Calu3 (cell line): ENCODE measurements around the gene PDILT. TPM values are rescaled to one million over a fixed set of nuclear protein-coding genes. Genes with fewer than 3 reads are reported as not detected.
"Not testable (repeated sequence)": the region's sequence is repeated elsewhere in the genome, so short reads cannot be mapped to it uniquely, and the experiment has no call there.

Experiments used
- BruUV-seq: library from RNA; stranded (reverse); fragments of 400-500 nt; replicated peaks from 2 replicates; lab custom pipeline; 2021; lab: Mats Ljungman, UMichigan
- CTCF ChIA-PET: fragments of 300-600 bp; sonication (Branson Sonifier 250); formaldehyde crosslinking; loops from one replicate; lab custom pipeline; 2022; ENCODE audit warnings: antibody characterized with exemption; lab: Charles Lee
- DNase-seq: peaks from one replicate; pipeline ENCODE4 v3.0.0; 2022
- H3K27ac Mint-ChIP-seq: one replicate; pipeline ENCODE4 v1.8.0; 2022; ENCODE audit warnings: mixed read lengths; ENCODE audit not compliant: unreplicated experiment
- H3K27me3 Mint-ChIP-seq: one replicate; pipeline ENCODE4 v1.8.0; 2022; ENCODE audit warnings: mixed read lengths; ENCODE audit not compliant: unreplicated experiment
- H3K36me3 Mint-ChIP-seq: one replicate; pipeline ENCODE4 v1.8.0; 2022; ENCODE audit warnings: mild to moderate bottlenecking, moderate library complexity, mixed read lengths; ENCODE audit not compliant: insufficient read depth, unreplicated experiment
- H3K4me1 Mint-ChIP-seq: one replicate; pipeline ENCODE4 v1.8.0; 2022; ENCODE audit warnings: mild to moderate bottlenecking, low read depth, mixed read lengths; ENCODE audit not compliant: unreplicated experiment
- H3K4me3 Mint-ChIP-seq: one replicate; pipeline ENCODE4 v1.8.0; 2022; ENCODE audit warnings: mild to moderate bottlenecking, low read depth, moderate library complexity, mixed read lengths; ENCODE audit not compliant: unreplicated experiment
- H3K9me3 Mint-ChIP-seq: one replicate; pipeline ENCODE4 v1.8.0; 2022; ENCODE audit warnings: low read depth, mixed read lengths; ENCODE audit not compliant: unreplicated experiment
- CTCF ChIP-seq: fragments of 200-600 bp; IDR thresholded peaks from one replicate; pipeline ENCODE4 v1.8.0; 2022; ENCODE audit warnings: antibody characterized with exemption; ENCODE audit not compliant: unreplicated experiment
- intact Hi-C: fragments of 100-400 bp; cut with micrococcal nuclease; formaldehyde crosslinking; loops from one replicate; pipeline ENCODE4 v1.10.0; 2022; ENCODE audit not compliant: unreplicated experiment
- total RNA-seq: library from RNA; stranded (reverse); gene quantifications from 2 replicates; pipeline ENCODE4 v1.2.3, GENCODE V29; 2022

The PDILT gene
- total RNA-seq, 1 experiment from 2014 or later: not detected

GRCh38 chr16:20441191-20441590 is 36.7 kb upstream of the PDILT start:
- CTCF ChIA-PET: interaction anchor here (0.6 kb wide), 2 partner anchors 20 to 667 kb away, joined by 3 to 4 read pairs; no protein-coding TSS in a partner anchor
- Mint-ChIP-seq H3K4me1 (no peaks in the 10 kb centered on the region), H3K4me3 (no peak overlapping the region), H3K9me3 (no peaks in the 10 kb centered on the region), H3K36me3 (no peaks in the 10 kb centered on the region), H3K27ac (no peak overlapping the region), H3K27me3 (peaks cover 6% of the 10 kb centered on the region)
- TF ChIP-seq CTCF: no peak
- intact Hi-C loops: no loop called here
- no peak for DNase-seq
- BruUV-seq: no TSS peak

- H3K9me3 Mint-ChIP-seq, H3K36me3 Mint-ChIP-seq, H3K4me3 Mint-ChIP-seq, DNase-seq, H3K4me1 Mint-ChIP-seq, H3K27me3 Mint-ChIP-seq, H3K27ac Mint-ChIP-seq, BruUV-seq, intact Hi-C loops: not testable (repeated sequence)
- CTCF ChIA-PET: interaction anchor here (0.6 kb wide), 1 partner anchor 20 kb away, joined by 4 read pairs; no protein-coding TSS in a partner anchor
These were observed 36.2 kb upstream of the PDILT start for GRCh38 chr16:20440731-20441130.

GRCh38 chr16:20439820-20440231 is 35.3 kb upstream of the PDILT start:
- intact Hi-C loops, H3K27ac Mint-ChIP-seq, H3K27me3 Mint-ChIP-seq, DNase-seq, H3K4me1 Mint-ChIP-seq, CTCF ChIA-PET, H3K36me3 Mint-ChIP-seq, H3K9me3 Mint-ChIP-seq, H3K4me3 Mint-ChIP-seq, BruUV-seq: not testable (repeated sequence)

- DNase-seq, CTCF ChIA-PET, intact Hi-C loops, H3K4me1 Mint-ChIP-seq, H3K9me3 Mint-ChIP-seq, BruUV-seq, H3K27me3 Mint-ChIP-seq, H3K36me3 Mint-ChIP-seq, H3K27ac Mint-ChIP-seq, H3K4me3 Mint-ChIP-seq: not testable (repeated sequence)
These were observed 34.4 kb upstream of the PDILT start for GRCh38 chr16:20438950-20439349.

GRCh38 chr16:20430948-20431347 is 26.4 kb upstream of the PDILT start:
- Mint-ChIP-seq H3K36me3 (no peaks in the 10 kb centered on the region), H3K27ac (no peak overlapping the region), H3K4me3 (no peak overlapping the region), H3K9me3 (no peaks in the 10 kb centered on the region), H3K27me3 (peaks cover 36% of the 10 kb centered on the region), H3K4me1 (no peaks in the 10 kb centered on the region)
- DNase-seq: no peak
- BruUV-seq: no TSS peak
- no peak for TF ChIP-seq CTCF
- intact Hi-C loops: no loop called here
- CTCF ChIA-PET: no interaction called here

- intact Hi-C loops, DNase-seq, BruUV-seq, H3K27ac Mint-ChIP-seq, H3K9me3 Mint-ChIP-seq, H3K36me3 Mint-ChIP-seq, H3K4me1 Mint-ChIP-seq, H3K4me3 Mint-ChIP-seq, CTCF ChIA-PET: not testable (repeated sequence)
- peaks cover 36% of the 10 kb centered on the region for H3K27me3 Mint-ChIP-seq
These were observed 25.9 kb upstream of the PDILT start for GRCh38 chr16:20430480-20430879.

- intact Hi-C loops: loop anchor here (10.0 kb wide), 1 partner anchor 165 kb away; no protein-coding TSS in a partner anchor
- peaks cover 39% of the 10 kb centered on the region for H3K27me3 Mint-ChIP-seq
- H3K4me1 Mint-ChIP-seq, H3K4me3 Mint-ChIP-seq, DNase-seq, BruUV-seq, H3K27ac Mint-ChIP-seq, H3K36me3 Mint-ChIP-seq, H3K9me3 Mint-ChIP-seq: not testable (repeated sequence)
- CTCF ChIA-PET: interaction anchor here (0.6 kb wide), 1 partner anchor 44 kb away, joined by 4 read pairs; no protein-coding TSS in a partner anchor
These were observed 25.0 kb upstream of the PDILT start for GRCh38 chr16:20429499-20429898.

- not testable (repeated sequence) for H3K36me3 Mint-ChIP-seq, BruUV-seq, H3K4me3 Mint-ChIP-seq, H3K4me1 Mint-ChIP-seq, H3K9me3 Mint-ChIP-seq, DNase-seq, H3K27ac Mint-ChIP-seq
- H3K27me3 Mint-ChIP-seq: peaks cover 54% of the 10 kb centered on the region
- CTCF ChIA-PET: interaction anchor here (0.7 kb wide), 1 partner anchor 1246 kb away, joined by 4 read pairs; no protein-coding TSS in a partner anchor
- intact Hi-C loops: loop anchor here (10.0 kb wide), 1 partner anchor 167 kb away; no protein-coding TSS in a partner anchor
These were observed 22.9 kb upstream of the PDILT start for GRCh38 chr16:20427401-20427797.
